ENCODE measurements around the gene RBBP4. TPM values are rescaled to one million over a fixed set of nuclear protein-coding genes. Genes with fewer than 3 reads are reported as not detected.

RBBP4 gene
- total RNA-seq (2014; rRNA removed; shearing (Covaris generic)), result 160 and 208 TPM in 2 replicates

GRCh38 chr1:32650752-32651460, at the start of gene RBBP4:
RBBP4 (plus strand) TSS chr1:32651208; CDS start chr1:32651307, 99 bp downstream.
- Histone ChIP-seq H3K4me3 (peak within 1 kb of the TSS; percentile 72), H3K27ac (peak within 1 kb of the TSS; percentile 98), H3K36me3 (peaks cover 47% of the 10 kb centered on the region), H3K27me3 (replicated peaks) (no peaks in the 10 kb centered on the region), H3K4me1 (replicated peaks) (peaks cover 30% of the 10 kb centered on the region), H3K9me3 (replicated peaks) (no peaks in the 10 kb centered on the region)
- DNase-seq (ENCODE audit: low read depth in 1 of 2, low spot score in 2 of 2), result peak; percentile 98 to 99

GRCh38 chr1:32605711-32606424, 45.1 kb upstream of the RBBP4 start:
- no peak overlapping the region for H3K4me3 ChIP-seq
- no peaks in the 10 kb centered on the region for H3K4me1 ChIP-seq (replicated peaks)
- DNase-seq (ENCODE audit: low read depth in 1 of 2, low spot score in 2 of 2), result no peak
- no peaks in the 10 kb centered on the region for H3K27me3 ChIP-seq (replicated peaks)
- H3K27ac ChIP-seq, result no peak overlapping the region
- peaks cover 3% of the 10 kb centered on the region; the same call in 1 of the 2 replicates for H3K36me3 ChIP-seq
- H3K9me3 ChIP-seq (replicated peaks), result no peaks in the 10 kb centered on the region

- Histone ChIP-seq H3K36me3 (peaks cover 3% of the 10 kb centered on the region; the same call in 1 of the 2 replicates), H3K9me3 (replicated peaks) (no peaks in the 10 kb centered on the region), H3K4me3 (no peak overlapping the region), H3K27me3 (replicated peaks) (no peaks in the 10 kb centered on the region), H3K4me1 (replicated peaks) (no peaks in the 10 kb centered on the region), H3K27ac (no peak overlapping the region)
- no peak for DNase-seq (ENCODE audit: low read depth in 1 of 2, low spot score in 2 of 2)
These were observed 44.2 kb upstream of the RBBP4 start for GRCh38 chr1:32606565-32607371.

GRCh38 chr1:32609180-32609579, 41.8 kb upstream of the RBBP4 start:
- no peak overlapping the region for H3K4me3 ChIP-seq
- H3K27me3 ChIP-seq (replicated peaks), result no peaks in the 10 kb centered on the region
- H3K27ac ChIP-seq, result no peak overlapping the region
- H3K9me3 ChIP-seq (replicated peaks), result no peaks in the 10 kb centered on the region
- no peaks in the 10 kb centered on the region for H3K36me3 ChIP-seq
- H3K4me1 ChIP-seq (replicated peaks), result peaks cover 9% of the 10 kb centered on the region
- DNase-seq (ENCODE audit: low read depth in 1 of 2, low spot score in 2 of 2), result no peak

- Histone ChIP-seq H3K27me3 (replicated peaks) (no peaks in the 10 kb centered on the region), H3K36me3 (no peaks in the 10 kb centered on the region), H3K4me1 (replicated peaks) (peaks cover 9% of the 10 kb centered on the region), H3K9me3 (replicated peaks) (no peaks in the 10 kb centered on the region), H3K27ac (no peak overlapping the region), H3K4me3 (peak overlapping the region; percentile 34)
- no peak for DNase-seq (ENCODE audit: low read depth in 1 of 2, low spot score in 2 of 2)
These were observed 39.2 kb upstream of the RBBP4 start for GRCh38 chr1:32611859-32612188.

GRCh38 chr1:32612189-32612881, 38.7 kb upstream of the RBBP4 start:
- peak; percentile 69 to 88 for DNase-seq (ENCODE audit: low read depth in 1 of 2, low spot score in 2 of 2)

GRCh38 chr1:32613472-32613871, 37.5 kb upstream of the RBBP4 start:
- DNase-seq (ENCODE audit: low read depth in 1 of 2, low spot score in 2 of 2), result no peak
- Histone ChIP-seq H3K9me3 (replicated peaks) (no peaks in the 10 kb centered on the region), H3K36me3 (no peaks in the 10 kb centered on the region), H3K27ac (no peak overlapping the region), H3K4me1 (replicated peaks) (peaks cover 9% of the 10 kb centered on the region), H3K4me3 (no peak overlapping the region), H3K27me3 (replicated peaks) (no peaks in the 10 kb centered on the region)

More at GRCh38 chr1:32612189-32612881, 38.7 kb upstream of the RBBP4 start:
- no peaks in the 10 kb centered on the region for H3K27me3 ChIP-seq (replicated peaks)
- H3K27ac ChIP-seq, result no peak overlapping the region
- H3K4me3 ChIP-seq, result peak overlapping the region; percentile 34
- no peaks in the 10 kb centered on the region for H3K36me3 ChIP-seq
- H3K9me3 ChIP-seq (replicated peaks), result no peaks in the 10 kb centered on the region
- H3K4me1 ChIP-seq (replicated peaks), result peaks cover 9% of the 10 kb centered on the region

- H3K36me3 ChIP-seq, result peaks cover 19% of the 10 kb centered on the region
- H3K27me3 ChIP-seq (replicated peaks), result no peaks in the 10 kb centered on the region
- DNase-seq (ENCODE audit: low read depth in 1 of 2, low spot score in 2 of 2), result no peak
- no peaks in the 10 kb centered on the region for H3K9me3 ChIP-seq (replicated peaks)
- H3K4me1 ChIP-seq (replicated peaks), result no peaks in the 10 kb centered on the region
- no peak overlapping the region for H3K4me3 ChIP-seq
- no peak overlapping the region for H3K27ac ChIP-seq
These were observed 32.3 kb upstream of the RBBP4 start for GRCh38 chr1:32618673-32619221.

GRCh38 chr1:32619701-32620485, 31.1 kb upstream of the RBBP4 start:
- H3K9me3 ChIP-seq (replicated peaks), result no peaks in the 10 kb centered on the region
- no peak overlapping the region for H3K4me3 ChIP-seq
- no peak for DNase-seq (ENCODE audit: low read depth in 1 of 2, low spot score in 2 of 2)
- no peak overlapping the region for H3K27ac ChIP-seq
- H3K27me3 ChIP-seq (replicated peaks), result no peaks in the 10 kb centered on the region
- peaks cover 21% of the 10 kb centered on the region for H3K36me3 ChIP-seq
- H3K4me1 ChIP-seq (replicated peaks), result no peaks in the 10 kb centered on the region

- H3K27me3 ChIP-seq (replicated peaks), result no peaks in the 10 kb centered on the region
- no peaks in the 10 kb centered on the region for H3K4me1 ChIP-seq (replicated peaks)
These were observed 28.8 kb upstream of the RBBP4 start for GRCh38 chr1:32622205-32622604.

GRCh38 chr1:32622806-32623681, 28.0 kb upstream of the RBBP4 start:
- no peak for DNase-seq (ENCODE audit: low read depth in 1 of 2, low spot score in 2 of 2)
- H3K4me1 ChIP-seq (replicated peaks), result no peaks in the 10 kb centered on the region
- no peak overlapping the region for H3K4me3 ChIP-seq
- H3K27ac ChIP-seq, result no peak overlapping the region
- no peaks in the 10 kb centered on the region for H3K27me3 ChIP-seq (replicated peaks)
- H3K9me3 ChIP-seq (replicated peaks), result no peaks in the 10 kb centered on the region
- peaks cover 44% of the 10 kb centered on the region for H3K36me3 ChIP-seq

More at GRCh38 chr1:32622205-32622604, 28.8 kb upstream of the RBBP4 start:
- Histone ChIP-seq H3K4me3 (no peak overlapping the region), H3K36me3 (peaks cover 36% of the 10 kb centered on the region), H3K9me3 (replicated peaks) (no peaks in the 10 kb centered on the region), H3K27ac (no peak overlapping the region)
- no peak for DNase-seq (ENCODE audit: low read depth in 1 of 2, low spot score in 2 of 2)

GRCh38 chr1:32623775-32624174, 27.2 kb upstream of the RBBP4 start:
- H3K36me3 ChIP-seq, result peaks cover 50% of the 10 kb centered on the region
- H3K9me3 ChIP-seq (replicated peaks), result no peaks in the 10 kb centered on the region
- no peak for DNase-seq (ENCODE audit: low read depth in 1 of 2, low spot score in 2 of 2)

More at GRCh38 chr1:32623775-32624174, 27.2 kb upstream of the RBBP4 start:
- no peaks in the 10 kb centered on the region for H3K4me1 ChIP-seq (replicated peaks)
- no peak overlapping the region for H3K4me3 ChIP-seq
- no peak overlapping the region for H3K27ac ChIP-seq
- no peaks in the 10 kb centered on the region for H3K27me3 ChIP-seq (replicated peaks)
